GM21423 (cell line): ENCODE measurements around the gene OGT.
A peak's percentile ranks its signal among the peaks of the same experiment; 100 is the strongest.
"Not testable (repeated sequence)": the region's sequence is repeated elsewhere in the genome, so short reads cannot be mapped to it uniquely, and the experiment has no call there.

ENCODE experiments used
- ATAC-seq: cut with Tn5 transposase; IDR thresholded peaks from one replicate; pipeline ENCODE4 v1.9.1; 2021; ENCODE audit warnings: mild to moderate bottlenecking, moderate library complexity; ENCODE audit not compliant: unreplicated experiment

OGT gene

DNA sequence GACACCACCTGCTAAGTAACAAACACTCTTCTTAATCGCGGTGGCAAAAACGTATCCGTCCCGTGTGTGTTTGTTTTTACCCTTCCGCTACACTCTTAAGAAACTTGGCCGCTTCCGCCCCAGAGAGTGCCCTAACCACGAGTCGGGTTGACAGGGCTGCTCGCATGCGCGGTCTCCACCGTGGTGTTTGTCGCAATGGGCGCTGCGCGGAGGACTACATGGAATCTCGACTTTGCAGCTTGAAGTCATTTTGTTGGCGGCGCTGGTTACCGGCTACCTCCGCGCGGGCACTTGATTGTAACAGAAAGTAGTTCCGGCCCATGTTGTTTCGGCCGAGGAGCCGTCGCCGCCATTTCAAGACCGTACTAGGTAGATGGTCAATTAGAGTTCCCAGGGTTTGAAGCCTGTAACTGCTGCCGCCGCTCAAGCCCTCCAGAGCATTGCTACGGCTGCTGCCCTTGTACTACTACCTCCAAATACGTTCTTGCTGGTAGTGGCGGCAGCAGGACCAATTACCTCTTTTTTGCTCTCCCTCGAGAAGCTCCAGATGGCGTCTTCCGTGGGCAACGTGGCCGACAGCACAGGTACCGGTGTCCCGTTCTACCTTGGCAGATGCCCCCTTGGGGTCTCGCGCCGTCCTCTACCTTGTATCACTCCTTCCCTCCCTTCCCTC lies at the start of gene OGT:
OGT (plus strand) TSS at position 352 of the 673 bp plus-strand sequence; CDS start at position 548, 196 bp downstream.
- ATAC-seq = peak; percentile 78

DNA sequence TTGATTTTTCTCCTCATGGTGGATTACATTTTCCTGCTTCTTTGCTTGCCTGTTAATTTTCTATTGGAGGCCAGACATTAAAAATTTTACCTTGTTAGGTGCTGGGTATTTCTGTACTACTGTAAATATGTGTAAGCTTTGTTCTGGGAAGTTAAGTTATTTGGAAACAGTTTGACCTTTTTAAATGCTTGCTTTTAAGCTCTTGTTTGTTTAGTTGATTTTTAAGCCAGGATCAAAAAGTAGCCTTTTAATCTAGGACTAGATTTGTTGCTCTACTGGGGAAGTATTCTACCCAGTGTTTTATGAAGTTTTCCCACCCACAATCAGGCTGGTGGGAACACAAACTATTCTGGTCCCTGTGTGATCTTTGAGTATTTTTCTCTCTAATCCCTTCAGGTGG lies 45.1 kb upstream of the OGT start:
- ATAC-seq = no peak

DNA sequence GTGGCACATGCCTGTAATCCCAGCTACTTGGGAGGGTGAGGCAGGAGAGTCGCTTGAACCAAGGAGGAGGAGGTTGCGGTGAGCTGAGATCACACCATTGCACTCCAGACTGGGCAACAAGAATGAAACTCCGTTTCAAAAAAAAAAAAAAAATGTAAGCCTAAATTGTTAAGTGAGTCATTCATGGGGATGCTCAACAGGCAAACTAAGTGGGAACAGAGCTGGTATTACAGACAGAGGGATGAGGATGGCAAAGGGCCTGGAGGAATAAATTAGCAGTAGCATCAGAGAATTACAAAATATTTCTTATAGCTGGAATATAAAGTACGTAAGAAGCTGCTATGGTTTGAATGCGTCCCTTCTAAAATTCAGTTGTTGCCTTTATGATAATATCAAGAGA lies 43.4 kb upstream of the OGT start:
- no peak for ATAC-seq

DNA sequence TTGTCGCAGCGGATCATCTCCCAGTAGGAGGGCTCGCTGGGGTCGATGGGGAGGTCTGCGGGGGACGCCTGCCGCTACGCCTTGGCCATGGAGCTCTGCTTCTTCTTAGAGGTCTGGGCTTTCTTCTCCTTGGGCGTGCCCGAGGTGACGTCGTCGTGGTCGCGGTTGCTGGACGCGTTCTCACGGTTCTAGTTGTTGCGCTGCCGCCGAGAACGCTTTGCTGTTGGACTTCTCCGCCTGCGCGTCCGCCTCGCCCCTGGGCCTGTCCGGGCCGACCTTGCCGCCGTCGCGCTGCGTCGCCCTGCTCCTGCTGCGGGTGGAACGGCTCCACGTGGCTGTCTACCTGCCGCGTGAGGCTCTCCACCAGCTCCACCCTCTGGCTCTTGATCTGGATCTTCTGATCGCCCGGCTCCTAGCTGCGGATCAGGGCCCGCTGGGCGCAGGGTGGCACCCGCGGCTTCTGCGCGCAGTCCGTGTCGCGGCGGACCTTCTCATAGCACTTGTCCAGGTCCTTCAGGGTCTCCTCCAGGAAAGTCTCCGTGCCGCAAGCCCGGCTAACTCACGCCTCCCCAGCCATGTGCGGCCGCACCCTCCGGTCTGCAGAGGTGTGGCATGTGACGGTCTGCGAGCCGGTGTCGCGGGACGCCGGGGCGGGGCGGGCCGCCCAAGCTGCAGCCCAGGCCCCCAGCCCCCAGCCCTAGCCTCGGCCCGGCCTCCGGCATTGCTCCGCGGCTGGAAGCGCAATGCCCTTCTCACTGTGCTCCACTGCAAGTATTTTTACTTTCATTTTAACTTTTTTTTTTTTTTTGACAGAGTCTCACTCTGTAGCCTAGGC lies 40.5 kb upstream of the OGT start:
- ATAC-seq = peak; percentile 55

DNA sequence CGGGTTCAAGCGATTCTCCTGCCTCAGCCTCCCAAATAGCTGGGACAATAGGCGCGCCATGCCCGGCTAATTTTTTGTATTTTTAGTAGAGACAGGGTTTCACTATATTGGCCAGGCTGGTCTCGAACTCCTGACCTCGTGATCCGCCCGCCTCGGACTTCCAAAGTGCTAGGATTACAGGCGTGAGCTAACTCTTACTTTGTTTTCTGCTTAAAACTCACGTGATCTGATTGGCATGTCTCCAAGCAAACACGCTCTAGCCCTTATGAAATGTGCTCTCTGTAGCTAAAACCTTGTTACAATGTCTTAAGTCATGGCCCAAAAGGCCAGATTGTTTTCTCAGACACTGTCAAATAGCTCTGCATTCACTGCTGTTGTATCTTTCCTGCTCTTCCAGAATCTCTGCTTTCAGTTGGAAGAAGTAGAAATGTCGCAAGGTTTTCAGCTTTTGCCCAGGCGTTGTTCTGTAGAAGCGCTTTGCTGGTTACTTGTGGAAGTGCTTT lies 39.7 kb upstream of the OGT start:
- ATAC-seq = no peak

DNA sequence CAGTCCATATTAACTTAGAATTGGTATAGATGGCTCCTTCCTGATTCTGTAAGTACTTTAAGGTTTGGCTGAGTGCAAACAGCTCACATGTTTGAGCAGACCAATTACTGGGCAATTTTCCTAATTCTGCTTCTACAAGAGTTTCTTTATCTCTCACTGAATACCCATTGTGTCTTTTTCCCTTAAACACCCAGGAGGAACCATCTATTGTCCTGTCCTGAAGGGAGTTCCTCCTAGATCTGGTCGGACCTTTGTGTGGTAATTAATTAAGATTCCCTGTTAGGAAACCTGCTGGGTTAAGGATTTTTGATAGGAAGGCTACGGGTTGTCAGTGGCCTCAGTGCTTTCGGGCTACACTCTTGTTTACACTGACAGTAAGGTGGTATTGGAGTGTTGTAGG lies 36.9 kb upstream of the OGT start:
- not testable (repeated sequence) for ATAC-seq

DNA sequence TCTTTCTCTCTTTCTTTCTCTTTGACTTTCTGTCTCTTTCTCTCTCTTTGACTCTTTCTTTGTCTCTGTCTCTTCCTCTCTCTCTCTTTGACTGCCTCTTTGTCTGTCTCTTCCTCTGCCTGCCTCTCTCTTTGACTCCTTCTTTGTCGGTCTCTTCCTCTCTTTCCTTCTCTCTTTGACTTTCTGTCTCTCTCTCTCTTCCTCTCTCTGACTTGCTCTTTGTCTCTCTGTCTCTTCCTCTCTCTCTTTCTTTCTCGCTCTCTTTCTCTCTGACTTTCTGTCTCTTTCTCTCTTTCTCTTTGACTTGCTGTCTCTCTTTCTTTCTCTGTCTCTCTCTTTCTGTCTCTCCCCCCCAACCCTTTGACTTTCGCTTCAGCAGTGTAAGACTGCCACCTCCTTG lies 36.4 kb upstream of the OGT start:
- ATAC-seq = no peak

DNA sequence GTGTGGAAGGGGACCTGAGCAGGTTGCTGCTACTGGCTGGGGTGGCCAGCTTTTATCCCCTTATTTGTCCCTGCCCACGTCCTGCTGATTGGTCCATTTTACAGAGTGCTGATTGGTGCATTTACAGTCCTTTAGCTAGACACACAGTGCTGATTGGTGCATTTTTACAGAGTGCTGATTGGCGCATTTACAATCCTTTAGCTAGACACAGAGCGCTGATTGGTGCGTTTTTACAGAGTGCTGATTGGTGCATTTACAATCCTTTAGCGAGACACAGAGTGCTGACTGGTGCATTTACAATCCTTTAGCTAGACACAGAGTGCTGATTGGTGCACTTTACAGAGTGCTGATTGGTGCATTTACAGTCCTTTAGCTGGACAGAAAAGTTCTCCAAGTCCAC lies 30.8 kb upstream of the OGT start:
- ATAC-seq = not testable (repeated sequence)

DNA sequence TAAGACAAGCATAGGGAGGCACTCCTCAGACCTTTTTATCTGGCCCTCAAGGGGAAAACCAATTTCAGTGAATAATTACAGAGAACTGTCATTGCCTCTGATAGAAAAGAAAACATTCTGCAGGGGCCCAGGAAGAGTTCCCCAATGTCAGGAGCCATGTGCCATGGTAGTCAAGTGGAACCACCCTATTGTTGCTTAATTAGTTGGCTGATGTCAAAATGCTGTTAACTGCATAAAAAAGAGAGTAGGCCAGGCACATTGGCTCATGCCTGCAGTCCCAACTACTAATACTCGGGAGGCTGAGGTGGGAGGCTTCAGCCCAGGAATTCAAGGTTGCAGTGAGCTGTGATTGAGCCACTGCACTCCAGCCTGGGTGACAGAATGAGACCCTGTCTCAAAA lies 28.6 kb upstream of the OGT start:
- no peak for ATAC-seq

DNA sequence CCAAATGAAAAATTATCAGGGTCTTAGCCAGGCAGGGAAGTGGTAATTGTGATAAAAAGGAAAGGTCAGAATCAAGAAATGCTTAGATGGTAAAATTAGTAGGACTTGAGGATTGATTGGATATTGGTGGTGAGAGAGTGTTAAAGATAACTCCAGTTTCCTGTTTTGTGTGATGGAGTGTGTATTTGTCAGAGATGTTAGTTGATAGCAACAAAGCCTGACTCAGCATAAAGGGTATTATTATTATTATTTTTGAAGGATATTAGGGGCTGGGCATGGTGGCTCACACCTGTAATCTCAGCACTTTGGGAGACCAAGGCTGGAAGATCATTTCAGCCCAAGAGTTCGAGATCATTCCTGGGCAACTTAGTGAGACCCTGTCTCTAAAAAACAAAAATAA lies 23.6 kb upstream of the OGT start:
- ATAC-seq = no peak

DNA sequence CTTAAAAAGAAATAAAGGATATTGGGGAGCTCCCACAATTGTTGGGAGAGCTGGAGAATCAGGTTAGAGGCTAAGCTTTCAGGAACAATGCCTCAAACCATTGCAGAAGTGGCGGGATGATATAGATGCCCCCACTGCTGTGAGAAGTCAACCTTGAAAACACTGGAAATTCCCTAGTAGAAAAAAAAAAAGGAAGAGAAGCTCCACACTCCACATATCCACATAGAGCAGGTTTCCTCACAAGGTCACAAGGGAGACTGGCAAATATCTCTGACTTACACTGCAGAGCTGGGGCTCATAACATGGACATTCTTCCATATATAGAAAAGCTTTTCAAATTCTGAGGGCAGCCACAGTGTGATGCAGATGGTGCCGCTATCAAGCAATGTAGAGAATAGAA lies 22.7 kb upstream of the OGT start:
- ATAC-seq = no peak

DNA sequence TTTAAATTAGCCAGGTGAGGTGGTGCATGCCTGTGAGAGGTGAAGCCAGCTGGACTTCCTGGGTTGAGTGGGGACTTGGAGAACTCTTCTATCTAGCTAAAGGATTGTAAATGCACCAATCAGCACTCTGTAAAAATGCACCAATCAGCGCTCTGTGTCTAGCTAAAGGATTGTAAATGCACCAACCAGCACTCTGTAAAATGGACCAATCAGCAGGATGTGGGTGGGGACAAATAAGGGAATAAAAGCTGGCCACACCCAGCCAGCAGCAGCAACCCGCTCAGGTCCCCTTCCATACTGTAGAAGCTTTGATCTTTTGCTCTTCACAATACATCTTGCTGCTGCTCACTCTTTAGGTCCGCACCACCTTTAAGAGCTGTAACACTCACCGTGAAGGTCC lies 19.2 kb upstream of the OGT start:
- not testable (repeated sequence) for ATAC-seq

DNA sequence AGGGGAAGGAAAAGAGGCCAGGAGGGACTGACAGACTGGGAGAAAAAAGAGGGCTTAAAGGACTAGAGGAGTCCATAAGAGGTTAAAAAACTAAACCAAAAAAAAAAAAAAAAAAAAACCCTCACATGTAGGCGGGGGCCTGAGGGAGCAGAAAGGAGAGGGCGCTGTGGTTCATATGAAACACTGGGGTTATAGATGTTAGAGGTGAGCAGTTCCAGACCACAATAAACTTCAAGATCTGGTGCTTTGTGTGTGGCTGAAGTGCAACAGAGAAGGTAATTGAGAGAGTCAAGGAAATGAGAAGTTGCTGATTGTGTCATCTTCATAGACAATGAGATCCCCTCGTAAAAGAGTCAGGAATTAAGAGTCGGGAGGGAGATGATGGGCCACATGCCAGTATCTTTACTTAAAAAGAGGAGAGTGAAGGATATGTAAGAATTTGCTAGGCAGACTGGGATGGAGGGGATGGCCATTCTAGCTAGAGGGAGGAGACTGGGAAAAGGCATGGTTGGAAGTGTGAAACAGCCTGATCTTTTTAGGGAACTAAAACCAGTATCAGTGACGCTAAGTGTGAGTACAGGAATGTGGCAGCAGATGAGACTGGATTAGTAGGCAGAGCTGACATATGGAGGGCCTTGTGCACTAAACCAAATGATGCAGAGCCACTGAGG lies 18.4 kb upstream of the OGT start:
- ATAC-seq = peak; percentile 80

DNA sequence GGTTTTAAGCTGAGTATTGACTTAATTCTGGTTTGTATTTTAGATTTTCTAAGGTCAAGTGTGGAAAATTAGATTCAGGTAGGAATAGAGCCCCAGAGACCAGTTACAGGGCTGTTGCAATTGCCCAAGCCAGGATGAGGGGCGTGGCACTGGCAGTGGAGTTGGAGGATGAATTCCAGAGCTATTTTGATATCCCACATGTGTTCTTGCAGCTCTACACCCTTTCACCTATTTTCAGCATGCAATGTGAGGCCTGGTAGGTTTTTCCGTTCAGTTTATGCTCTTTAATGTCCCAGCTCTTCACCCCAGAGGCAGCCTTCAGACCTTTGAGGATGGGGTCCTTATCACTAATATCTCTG lies 17.9 kb upstream of the OGT start:
- ATAC-seq = no peak

DNA sequence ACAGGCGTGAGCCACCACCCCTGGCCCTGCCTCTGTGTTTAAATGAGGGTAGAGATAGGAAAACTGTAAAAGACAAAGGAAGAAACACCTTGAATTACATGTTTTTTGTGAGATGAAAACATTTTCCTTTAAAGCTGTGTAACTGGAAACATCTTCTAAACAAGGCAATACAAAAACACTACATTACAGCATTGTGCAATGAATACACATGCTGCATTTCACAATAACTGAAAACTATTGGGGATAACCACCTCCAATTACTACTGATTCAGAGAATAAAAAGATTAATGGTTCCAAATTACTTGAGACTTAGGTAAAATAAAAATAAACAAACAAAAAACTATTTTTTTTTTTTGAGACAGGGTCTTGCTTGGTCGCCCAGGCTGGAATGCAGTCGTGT lies 7.6 kb upstream of the OGT start:
- no peak for ATAC-seq

DNA sequence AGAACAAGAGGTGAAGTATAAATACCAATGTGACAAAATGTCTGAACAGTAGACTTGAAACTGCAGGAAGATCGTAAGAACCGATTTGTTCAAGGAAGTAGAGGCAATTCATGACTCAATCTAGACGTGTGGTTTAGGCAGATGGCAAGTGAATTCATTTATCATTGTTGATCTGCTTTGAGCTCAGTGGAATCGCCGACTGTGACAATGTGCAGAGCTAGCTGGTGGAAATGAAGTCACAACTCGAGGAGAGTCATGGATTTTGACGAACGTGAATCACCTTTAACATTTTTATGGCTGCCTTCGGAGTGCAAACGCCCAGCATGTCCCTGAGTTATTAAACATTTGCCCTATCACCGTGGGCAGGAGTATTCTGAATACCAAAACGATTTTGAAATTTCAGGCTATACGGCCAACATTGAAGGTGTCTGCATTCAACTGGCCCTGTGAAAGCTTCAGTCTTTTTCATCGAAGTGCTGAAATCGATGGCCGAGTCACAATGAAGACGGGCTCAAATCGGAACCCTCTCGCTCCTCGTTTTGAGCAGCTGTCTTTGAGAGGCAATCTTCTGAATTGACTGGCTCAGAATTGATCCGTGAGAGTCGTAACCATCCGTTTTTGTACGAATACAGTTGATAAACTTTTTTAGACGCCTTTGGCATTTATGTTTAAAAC lies 689 bp upstream of the OGT start:
- ATAC-seq = peak; percentile 26

DNA sequence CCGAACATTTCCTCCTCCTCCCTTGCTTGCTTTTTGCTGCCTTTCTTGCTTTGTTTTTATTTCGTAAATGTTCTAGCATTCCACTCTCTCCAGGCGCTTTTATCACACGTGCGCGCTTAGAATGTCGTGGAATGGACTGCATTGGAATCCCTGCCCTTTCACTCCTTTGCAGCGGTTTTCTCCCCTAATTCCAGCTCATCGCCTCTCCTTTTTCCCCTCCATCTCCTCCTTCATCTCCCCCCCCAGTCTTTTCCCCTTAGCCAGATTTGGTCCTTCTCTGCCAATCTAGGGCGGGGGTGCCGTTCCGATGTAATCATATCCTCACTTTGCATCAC lies 579 bp downstream of the OGT start:
- no peak for ATAC-seq

DNA sequence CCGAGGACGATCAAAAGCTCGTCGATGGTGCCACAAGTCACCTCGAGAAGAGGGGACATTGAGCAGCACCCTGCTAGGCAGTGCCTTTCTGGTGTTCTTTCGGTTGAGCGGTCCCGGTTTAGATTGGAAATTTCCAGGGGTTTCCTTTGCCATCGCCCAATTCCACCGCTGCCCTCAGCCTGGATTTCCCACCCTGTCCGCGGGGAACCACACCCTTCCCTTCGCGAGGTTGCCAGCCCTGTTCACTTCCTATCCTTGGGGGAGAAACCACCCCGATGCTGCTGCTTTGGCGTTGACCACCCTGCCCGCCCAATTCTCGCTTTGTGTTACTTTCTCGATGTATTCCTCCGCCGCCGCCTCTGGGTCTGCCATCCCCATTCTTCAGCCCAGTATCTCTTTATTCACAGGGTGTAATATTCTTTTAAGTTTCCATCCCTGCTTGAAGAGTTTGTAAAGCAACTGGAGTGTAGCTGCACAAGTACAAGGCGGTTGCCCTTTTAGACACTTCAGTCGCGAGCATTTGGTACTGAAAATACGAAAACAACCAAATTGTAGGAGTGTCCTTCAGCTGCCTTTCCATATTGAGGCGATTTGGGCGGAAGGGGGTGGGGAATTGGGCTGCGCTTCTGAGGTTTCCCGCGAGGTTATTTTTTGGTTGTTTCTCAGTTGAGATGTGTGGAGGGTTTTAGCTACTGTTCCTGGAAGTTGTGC lies 1.1 kb downstream of the OGT start:
- ATAC-seq = no peak

DNA sequence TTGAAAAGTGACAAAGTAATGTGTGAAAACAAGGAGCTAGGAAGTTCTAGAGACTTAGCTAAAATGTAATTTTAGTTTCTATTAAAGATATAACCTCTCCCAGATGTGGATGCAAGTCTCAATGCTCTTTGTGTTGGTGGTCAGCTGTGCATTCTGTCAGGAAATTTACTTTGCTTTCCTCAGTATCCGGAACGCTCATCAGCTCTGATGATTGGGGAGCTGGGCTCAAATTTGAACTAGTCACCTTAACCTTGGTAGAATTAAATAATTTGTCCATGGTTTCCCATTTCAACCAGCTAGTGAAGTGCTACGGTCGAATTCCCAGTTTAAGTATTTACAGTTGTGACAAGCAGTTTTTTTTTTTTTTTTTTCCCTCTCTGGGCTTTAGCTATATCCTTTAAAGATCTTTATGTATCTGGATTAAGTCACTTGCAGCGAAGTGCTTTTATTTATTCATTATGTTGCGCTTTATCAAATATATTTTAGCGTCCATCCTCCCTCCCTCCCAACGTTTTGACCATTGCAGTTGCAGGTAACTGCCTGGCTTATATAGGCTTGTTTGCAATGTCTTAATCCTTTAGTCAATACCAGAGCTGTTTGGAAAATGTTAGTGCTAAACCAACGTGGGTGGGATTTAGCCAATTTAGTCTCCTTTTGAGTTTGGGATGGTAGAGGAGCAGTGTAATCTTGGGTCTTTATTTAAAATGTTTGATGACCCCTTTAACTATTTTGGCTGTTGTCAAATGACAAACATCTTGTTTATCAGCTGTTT lies 2.1 kb downstream of the OGT start:
- ATAC-seq = no peak

DNA sequence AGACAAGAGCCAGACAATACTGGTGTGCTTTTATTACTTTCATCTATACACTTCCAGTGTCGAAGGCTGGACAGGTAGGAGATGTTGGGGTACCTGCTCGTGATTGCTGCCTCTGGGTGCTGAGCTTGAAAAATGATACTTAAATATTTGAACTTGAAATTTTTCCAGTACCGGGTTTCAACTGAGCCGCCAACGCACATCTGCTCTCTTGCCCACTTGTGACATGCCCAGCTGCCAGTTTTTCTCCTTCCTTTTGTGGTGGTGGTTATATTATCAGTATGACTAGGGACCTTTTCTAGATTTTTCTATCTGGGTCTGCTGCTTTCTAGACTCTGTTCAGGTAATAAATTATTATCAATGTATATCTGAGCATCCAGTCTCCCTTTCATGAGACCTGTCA lies 3.4 kb downstream of the OGT start:
- no peak for ATAC-seq
